IPS-18c (cell line): ENCODE measurements around the gene SYT1.

Experiments used
- H3K4me3 ChIP-seq: 2 replicates; pipeline ENCODE4 v1.7.0; 2013; ENCODE audit warnings: low read depth, mild to moderate bottlenecking, low read length, moderate library complexity; ENCODE audit not compliant: insufficient read depth
- H3K9me3 ChIP-seq: one replicate; pipeline ENCODE4 v1.6.1; 2013; ENCODE audit warnings: mild to moderate bottlenecking, low read length, moderate library complexity; ENCODE audit not compliant: control insufficient read depth, insufficient read depth

The SYT1 gene

DNA sequence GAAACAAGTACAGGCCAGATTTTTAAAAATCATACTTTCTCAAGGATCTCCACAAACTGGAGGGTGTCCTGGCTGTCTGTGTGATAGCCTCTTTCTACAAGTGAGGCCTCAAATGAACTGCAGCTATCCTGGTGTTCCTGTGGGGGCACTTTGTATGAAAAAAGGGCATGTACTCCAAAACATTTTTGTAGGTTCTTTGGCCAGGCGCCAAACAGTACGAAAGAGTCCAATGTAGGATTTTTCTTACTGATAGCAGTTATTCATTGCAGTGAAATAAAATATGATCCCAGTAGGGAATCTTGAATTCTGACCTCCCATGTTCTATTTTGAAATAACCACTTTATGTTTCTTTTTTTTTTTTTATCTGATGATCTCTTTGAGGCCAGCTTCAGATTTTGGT, 444.5 kb downstream of the SYT1 start:
- no peak overlapping the region for H3K4me3 ChIP-seq
- H3K9me3 ChIP-seq = no peaks in the 10 kb centered on the region

GRCh38 chr12:79317179-79317847, 452.7 kb downstream of the SYT1 start:
- H3K9me3 ChIP-seq = no peaks in the 10 kb centered on the region
- no peak overlapping the region for H3K4me3 ChIP-seq

GRCh38 chr12:79322905-79323304, 458.3 kb downstream of the SYT1 start:
- H3K4me3 ChIP-seq = no peak overlapping the region
- no peaks in the 10 kb centered on the region for H3K9me3 ChIP-seq

DNA sequence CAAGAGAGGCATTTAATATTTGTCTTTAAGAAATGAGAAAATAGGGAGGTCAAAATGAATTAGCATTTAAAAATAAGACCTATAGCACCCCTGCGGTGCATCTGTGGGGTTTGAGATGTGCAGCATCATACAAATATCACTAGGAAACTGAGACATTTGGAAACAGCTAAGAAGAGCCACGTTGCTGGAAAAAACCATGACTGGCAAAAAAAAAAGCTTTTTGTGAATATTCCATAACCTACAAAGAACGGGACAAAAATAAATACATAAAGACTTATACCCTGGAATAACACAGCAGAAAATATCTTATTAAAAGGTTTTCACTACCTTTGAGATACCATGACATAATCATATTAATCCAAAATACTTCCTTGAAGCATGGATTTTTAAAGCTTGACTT, 460.0 kb downstream of the SYT1 start:
- Histone ChIP-seq H3K9me3 (no peaks in the 10 kb centered on the region), H3K4me3 (no peak overlapping the region)

- Histone ChIP-seq H3K4me3 (no peak overlapping the region), H3K9me3 (no peaks in the 10 kb centered on the region)
These were observed 461.6 kb downstream of the SYT1 start for GRCh38 chr12:79326222-79326621.

DNA sequence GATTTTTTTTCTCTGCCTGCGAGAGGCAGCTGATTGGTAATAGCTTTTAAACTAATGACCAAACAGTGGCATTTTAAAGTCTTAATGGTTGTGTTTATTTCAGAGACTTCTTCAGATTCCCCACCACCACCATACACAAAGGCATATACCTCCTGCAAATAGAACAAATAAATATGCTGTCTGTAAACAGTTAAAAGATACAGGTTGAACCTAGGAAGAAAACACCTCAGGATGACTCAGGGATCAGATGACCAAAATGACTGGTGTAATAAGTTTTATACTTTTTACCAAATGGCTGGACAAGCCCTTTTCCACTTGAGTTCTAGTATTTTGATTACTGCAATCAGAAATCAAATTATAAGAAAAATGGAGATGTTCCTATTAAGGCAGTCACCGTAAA, 462.1 kb downstream of the SYT1 start:
- Histone ChIP-seq H3K9me3 (no peaks in the 10 kb centered on the region), H3K4me3 (no peak overlapping the region)

DNA sequence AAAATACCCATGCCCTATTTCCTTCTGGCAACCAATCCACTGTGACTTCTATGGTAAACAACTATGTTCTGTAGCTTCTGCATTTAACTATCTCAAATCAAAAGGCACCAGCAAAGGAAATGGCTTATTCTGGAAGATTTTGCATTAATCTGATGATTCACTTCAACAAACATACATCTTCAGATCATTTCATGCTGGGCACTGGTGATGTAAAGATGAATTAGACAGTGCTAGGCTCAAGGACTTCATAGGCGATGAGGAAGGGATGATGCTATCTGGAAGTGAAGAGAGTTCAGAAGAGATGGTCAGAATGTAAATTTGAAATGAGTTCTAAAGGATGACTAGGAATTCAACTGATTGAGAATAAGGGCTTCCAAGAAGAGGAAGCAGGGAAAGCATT, 462.9 kb downstream of the SYT1 start:
- Histone ChIP-seq H3K4me3 (no peak overlapping the region), H3K9me3 (no peaks in the 10 kb centered on the region)

- H3K4me3 ChIP-seq = no peak overlapping the region
- no peaks in the 10 kb centered on the region for H3K9me3 ChIP-seq
These were observed 465.4 kb downstream of the SYT1 start for GRCh38 chr12:79329933-79330332.

DNA sequence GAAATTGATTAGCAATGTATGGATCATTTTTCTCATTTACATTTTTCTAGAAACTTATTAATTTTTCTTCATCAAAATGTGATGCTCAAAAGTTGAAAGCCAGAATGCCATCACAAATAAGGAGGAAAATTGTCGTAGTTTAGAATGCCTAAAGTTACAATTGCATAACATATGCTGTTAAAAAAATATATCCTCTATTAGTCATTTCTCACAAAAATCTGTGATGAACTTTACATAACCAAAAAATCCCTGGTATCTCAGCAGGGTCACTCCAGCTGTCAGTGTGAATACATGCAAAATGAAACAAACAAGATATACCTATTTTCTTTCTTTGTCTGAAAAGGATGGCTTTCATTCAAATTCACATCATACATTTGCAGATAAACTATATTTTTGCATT, 467.3 kb downstream of the SYT1 start:
- no peak overlapping the region for H3K4me3 ChIP-seq
- H3K9me3 ChIP-seq = no peaks in the 10 kb centered on the region

GRCh38 chr12:79333144-79333543, 468.6 kb downstream of the SYT1 start:
- Histone ChIP-seq H3K9me3 (no peaks in the 10 kb centered on the region), H3K4me3 (no peak overlapping the region)

GRCh38 chr12:79337662-79338290, 473.2 kb downstream of the SYT1 start:
- Histone ChIP-seq H3K9me3 (no peaks in the 10 kb centered on the region), H3K4me3 (no peak overlapping the region)

- Histone ChIP-seq H3K9me3 (no peaks in the 10 kb centered on the region), H3K4me3 (no peak overlapping the region)
These were observed 480.6 kb downstream of the SYT1 start for GRCh38 chr12:79344855-79345847.

GRCh38 chr12:79347866-79348265, 483.3 kb downstream of the SYT1 start:
- no peak overlapping the region for H3K4me3 ChIP-seq
- no peaks in the 10 kb centered on the region for H3K9me3 ChIP-seq

DNA sequence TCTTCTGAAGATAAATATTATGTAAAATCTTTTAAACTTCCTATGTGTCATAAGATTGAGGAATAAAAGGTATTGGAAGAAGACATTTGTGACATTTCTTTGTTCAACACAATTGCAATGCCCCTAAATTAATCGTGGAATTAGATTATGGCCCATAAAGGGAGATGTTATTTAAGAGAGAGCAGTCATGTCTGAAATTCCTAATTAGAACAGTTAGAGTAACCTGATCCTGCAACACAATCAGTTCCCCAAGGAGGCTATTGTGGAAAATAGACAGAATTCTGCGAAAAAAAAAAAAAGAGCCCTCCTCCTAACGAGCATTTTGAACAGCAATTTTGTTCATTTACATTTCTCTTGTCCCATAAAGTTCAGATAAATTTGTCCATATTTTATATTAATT, 486.7 kb downstream of the SYT1 start:
- H3K4me3 ChIP-seq = no peak overlapping the region
- H3K9me3 ChIP-seq = no peaks in the 10 kb centered on the region

DNA sequence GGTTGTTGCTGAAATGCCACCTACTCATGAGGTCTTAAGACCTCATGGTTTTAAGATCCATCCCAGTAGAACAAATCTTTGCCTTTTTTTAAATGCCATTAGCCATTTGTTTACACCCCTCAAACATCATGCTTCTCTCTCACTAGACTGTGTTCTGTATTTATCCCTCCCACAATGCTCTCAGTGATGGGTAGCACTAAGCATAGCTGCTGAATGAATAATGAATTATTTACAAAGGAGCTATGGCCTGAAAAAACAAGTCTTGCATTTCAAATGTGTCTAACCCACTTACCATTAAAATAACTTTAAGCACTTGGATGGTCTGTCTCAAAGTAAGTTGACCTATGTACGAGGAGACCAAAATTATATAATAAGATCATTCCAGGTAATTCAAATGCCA, 491.6 kb downstream of the SYT1 start:
- H3K9me3 ChIP-seq = no peaks in the 10 kb centered on the region
- no peak overlapping the region for H3K4me3 ChIP-seq

GRCh38 chr12:79357048-79357447, 492.5 kb downstream of the SYT1 start:
- H3K4me3 ChIP-seq = no peak overlapping the region

DNA sequence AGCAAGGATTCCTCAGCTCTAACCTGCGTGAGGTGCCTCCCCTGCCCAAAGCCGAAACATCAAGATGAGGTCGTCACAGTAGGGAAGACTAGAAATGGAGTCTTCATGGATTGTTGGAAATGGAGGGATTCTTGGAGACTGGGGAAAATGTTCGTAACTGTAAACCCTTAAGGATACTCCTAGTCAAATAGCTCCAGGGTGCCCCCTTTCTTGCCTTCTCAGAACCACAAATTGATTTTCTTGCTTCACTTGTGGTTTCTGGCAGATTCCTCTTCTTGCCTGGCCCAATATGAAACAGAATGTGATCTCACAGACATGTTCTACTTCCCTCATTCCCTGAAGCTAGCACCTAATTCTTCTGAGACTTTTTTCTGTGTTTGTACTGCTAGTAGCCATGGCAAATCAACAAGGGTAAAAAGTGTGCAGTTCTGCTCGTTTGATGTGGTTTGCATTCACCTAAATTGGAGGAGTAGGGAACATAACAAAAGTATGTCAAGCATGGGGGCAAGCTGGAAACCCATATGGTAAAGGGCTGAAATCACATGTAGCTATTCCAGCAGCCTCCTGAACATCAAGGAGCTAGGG, 494.2 kb downstream of the SYT1 start:
- Histone ChIP-seq H3K9me3 (no peaks in the 10 kb centered on the region), H3K4me3 (no peak overlapping the region)

More at GRCh38 chr12:79357048-79357447, 492.5 kb downstream of the SYT1 start:
- no peaks in the 10 kb centered on the region for H3K9me3 ChIP-seq
